Measurements from ENCODE around the gene MLANA.

- TF ChIP-seq CTCF (optimal IDR thresholded peaks at IDR 0.05 in 1 of 3, IDR thresholded peaks at IDR 0.05 in 1 of 3, conservative IDR thresholded peaks at IDR 0.05 in 1 of 3; ENCODE audit: extremely low read depth in 1 of 3, insufficient read depth in 2 of 3, low read length in 3 of 3) (no peak), EZH2 (IDR thresholded peaks at IDR 0.05; ENCODE audit: low read length) (no peak)
Measured at GRCh38 chr9:5850724-5851122, 40.0 kb upstream of the MLANA start.

Measured in keratinocyte (primary cell).